T-cell (primary cell): ENCODE measurements around the gene TSR1. TPM values are rescaled to one million over a fixed set of nuclear protein-coding genes. Genes with fewer than 3 reads are reported as not detected.
A peak's percentile ranks its signal among the peaks of the same experiment; 100 is the strongest.

ENCODE experiments used
- ATAC-seq, 4 experiments: fragments of 200-7000 bp in 3 of 4; fragments of 150-1000 bp in 1 of 4; cut with Tn5 transposase; replicated peaks in 1 of 4; 1 replicate in 3 of 4; 2 replicates in 1 of 4; pipeline ENCODE4 v1.10.0; 2021; ENCODE audit warnings: moderate library complexity in 3 of 4, mild to moderate bottlenecking in 2 of 4, moderate number of reproducible peaks in 1 of 4
- CTCF ChIA-PET, 2 donors: fragments of 300-600 bp; sonication (Branson Sonifier 250); formaldehyde crosslinking; loops; one replicate each; lab custom pipeline; 2022; ENCODE audit warnings: antibody characterized with exemption in 2 of 2; lab: Charles Lee
- POLR2A ChIA-PET, 2 donors: fragments of 300-600 bp; sonication (Branson Sonifier 250); formaldehyde crosslinking; loops; one replicate each; lab custom pipeline; 2022; ENCODE audit warnings: antibody characterized with exemption in 2 of 2; lab: Charles Lee
- DNase-seq, 35 experiments: peaks; one replicate each; pipeline versions ENCODE4 v3.0.0 to v3.0.0-alpha.2; 2013 to 2023
- H3K27ac ChIP-seq: one replicate; pipeline ENCODE4 v1.5.1; 2013; ENCODE audit warnings: low read length
- H3K27me3 ChIP-seq, 2 experiments: replicated peaks in 1 of 2; 1 replicate in 1 of 2; 2 replicates in 1 of 2; pipeline versions ENCODE4 v1.6.1 to v1.7.0; 2013; ENCODE audit warnings: low read length in 1 of 2, mixed read lengths in 1 of 2; ENCODE audit not compliant: control insufficient read depth in 2 of 2, insufficient read depth in 2 of 2; ENCODE audit errors: extremely low read depth in 1 of 2
- H3K36me3 ChIP-seq, 2 donors: 1 replicate in 1 of 2; 2 replicates in 1 of 2; pipeline versions ENCODE4 v1.6.1 to v1.7.0; 2013; ENCODE audit warnings: low read length in 1 of 2; ENCODE audit not compliant: control insufficient read depth in 2 of 2, insufficient read depth in 1 of 2; ENCODE audit errors: extremely low read depth in 1 of 2
- H3K4me1 ChIP-seq, 2 experiments: 1 replicate in 1 of 2; 2 replicates in 1 of 2; pipeline versions ENCODE4 v1.6.1 to v1.7.0; 2013; ENCODE audit warnings: low read length in 2 of 2, mixed read lengths in 1 of 2; ENCODE audit not compliant: insufficient read depth in 2 of 2, control insufficient read depth in 1 of 2; ENCODE audit errors: extremely low read depth in 1 of 2
- H3K4me3 ChIP-seq, 2 donors: 1 replicate in 1 of 2; 2 replicates in 1 of 2; pipeline versions ENCODE4 v1.5.1 to v1.7.0; 2013; ENCODE audit warnings: mild to moderate bottlenecking in 2 of 2, low read length in 1 of 2, moderate library complexity in 1 of 2; ENCODE audit not compliant: control insufficient read depth in 1 of 2; ENCODE audit errors: extremely low read depth in 1 of 2
- H3K9me3 ChIP-seq: 2 replicates; pipeline ENCODE4 v1.7.0; 2013
- H3K27ac Mint-ChIP-seq, 2 donors: one replicate each; pipeline ENCODE4 v1.8.0; 2020 to 2021; ENCODE audit warnings: mild to moderate bottlenecking in 2 of 2, mixed read lengths in 2 of 2
- H3K27me3 Mint-ChIP-seq, 2 donors: one replicate each; pipeline ENCODE4 v1.8.0; 2021 to 2022; ENCODE audit warnings: mixed read lengths in 2 of 2
- H3K36me3 Mint-ChIP-seq: one replicate; pipeline ENCODE4 v1.8.0; 2021; ENCODE audit warnings: mixed read lengths
- H3K4me1 Mint-ChIP-seq, 3 donors: one replicate each; pipeline ENCODE4 v1.8.0; 2020 to 2022; ENCODE audit warnings: mixed read lengths in 3 of 3, mild to moderate bottlenecking in 1 of 3
- H3K4me3 Mint-ChIP-seq, 3 donors: one replicate each; pipeline ENCODE4 v1.8.0; 2020 to 2022; ENCODE audit warnings: mild to moderate bottlenecking in 3 of 3, mixed read lengths in 3 of 3, moderate library complexity in 3 of 3
- H3K9me3 Mint-ChIP-seq, 3 donors: one replicate each; pipeline ENCODE4 v1.8.0; 2020 to 2022; ENCODE audit warnings: mixed read lengths in 3 of 3
- WGBS: methylation state at CpG from one replicate; pipeline ENCODE4 v1.1.5; 2013; ENCODE audit warnings: missing lambda C conversion rate; ENCODE audit not compliant: insufficient coverage; 5-methylcytosine and 5-hydroxymethylcytosine counted together
- total RNA-seq, 35 experiments: library from RNA in 6 of 35; stranded (reverse) in 6 of 35; fragments of 120-200 nt in 1 of 35; gene quantifications; one replicate each; pipeline versions ENCODE4 v1.2.1 to v1.2.4 and lab custom pipeline; 2013 to 2026

TSR1 gene
- total RNA-seq, 5 donors from 2014 or later (not counting 1 experiment from before 2014, with no cell fraction given): 27.8 to 33.7 (median 28.8) TPM

DNA sequence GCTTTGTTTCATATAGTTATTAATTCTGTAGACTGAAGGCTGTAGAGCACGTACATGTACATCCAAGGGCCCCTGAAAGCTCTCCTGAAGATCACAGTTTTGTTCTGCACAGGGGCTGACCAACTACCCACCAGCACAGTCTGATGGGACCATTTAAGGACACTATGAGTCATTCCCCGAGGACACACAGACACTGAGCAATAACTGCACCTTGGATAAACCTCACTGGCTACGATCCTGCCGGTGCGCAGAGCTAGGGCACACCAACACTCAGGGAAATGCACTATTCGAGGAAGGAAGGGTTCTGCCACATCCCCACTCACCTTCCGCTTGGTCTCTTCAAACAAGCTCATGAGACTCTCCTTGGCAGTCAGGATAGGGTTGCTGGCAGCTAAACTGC is 53.0 kb downstream of the TSR1 start:
- peak overlapping the region in 1 of 2 donors; percentile 52 for H3K27ac Mint-ChIP-seq
- POLR2A ChIA-PET: interaction anchor here in 1 of 2 donors (0.6 kb wide), 1 partner anchor 12 kb away, joined by 3 read pairs; no protein-coding TSS in a partner anchor

DNA sequence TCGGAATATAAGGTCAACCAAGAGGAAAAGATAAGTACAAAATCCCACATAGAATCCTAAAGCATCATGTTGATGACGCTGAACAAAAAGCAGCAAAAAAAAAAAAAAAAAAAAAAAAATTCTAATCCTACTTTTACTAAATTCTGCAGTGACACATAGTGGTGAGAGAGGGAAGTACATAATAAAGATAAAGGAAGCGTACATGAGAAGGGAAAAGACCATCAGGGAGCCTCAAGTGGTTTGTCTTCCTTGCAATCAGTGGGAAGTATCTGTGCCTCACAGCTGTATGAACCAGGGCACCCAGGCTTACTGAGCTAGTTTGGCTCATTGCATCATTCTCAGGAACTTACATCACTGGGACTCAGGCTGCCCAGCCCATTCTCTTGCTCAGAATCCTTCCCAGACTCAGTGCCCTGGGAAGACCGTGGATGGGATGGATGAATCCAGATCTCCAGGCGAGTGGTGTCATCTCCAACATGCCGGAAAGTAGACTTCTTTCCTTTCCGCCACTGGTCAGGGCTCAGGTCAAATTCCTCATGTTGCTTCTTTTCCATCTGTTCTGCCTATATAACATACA is 53.9 kb downstream of the TSR1 start:
- Mint-ChIP-seq H3K4me1 (peaks cover 26 to 32% (median 30%) of the 10 kb centered on the region in 3 donors), H3K9me3 (no peaks in the 10 kb centered on the region), H3K27me3 (no peaks in the 10 kb centered on the region), H3K36me3 (peaks cover 57% of the 10 kb centered on the region), H3K4me3 (no peak overlapping the region), H3K27ac (peak overlapping the region; percentile 34 to 44)
- peaks cover 12 to 14% of the 10 kb centered on the region in 2 experiments for H3K4me1 ChIP-seq
- no peaks in the 10 kb centered on the region for H3K27me3 ChIP-seq
- ChIA-PET CTCF (interaction anchor here (0.6 to 2.9 kb wide), 7 partner anchors 15 to 228 kb away, joined by 3 to 32 read pairs (median 4); partner anchors contain the start of gene HIC1 (in 1 of the 2)), POLR2A (no interaction called here)
- no peak overlapping the region for H3K27ac ChIP-seq
- ATAC-seq (peak in 2 of 4 experiments; percentile 48 to 54), DNase-seq (peak in 1 of 35 experiments; percentile 80)
- H3K4me3 ChIP-seq: no peak overlapping the region
- 87% methylated on average over 4 of the region's 7 CpGs for WGBS
- no peaks in the 10 kb centered on the region for H3K9me3 ChIP-seq
- H3K36me3 ChIP-seq: peaks cover 6 to 64% of the 10 kb centered on the region in 2 donors

More for the DNA sequence above, 53.0 kb downstream of the TSR1 start:
- no peaks in the 10 kb centered on the region for H3K9me3 Mint-ChIP-seq
- Histone ChIP-seq H3K27ac (no peak overlapping the region), H3K4me1 (peaks cover 12 to 14% of the 10 kb centered on the region in 2 experiments), H3K36me3 (peaks cover 6 to 72% of the 10 kb centered on the region in 2 donors), H3K4me3 (no peak overlapping the region), H3K27me3 (no peaks in the 10 kb centered on the region), H3K9me3 (no peaks in the 10 kb centered on the region)
- ATAC-seq (no peak), DNase-seq (no peak)
- 89% methylated on average over 7 of the region's 7 CpGs for WGBS
- peaks cover 25 to 32% (median 29%) of the 10 kb centered on the region in 3 donors for H3K4me1 Mint-ChIP-seq
- no peaks in the 10 kb centered on the region for H3K27me3 Mint-ChIP-seq
- peaks cover 65% of the 10 kb centered on the region for H3K36me3 Mint-ChIP-seq
- H3K4me3 Mint-ChIP-seq: no peak overlapping the region
- CTCF ChIA-PET: interaction anchor here (0.6 to 2.9 kb wide), 8 partner anchors 14 to 254 kb away, joined by 3 to 32 read pairs (median 4); partner anchors contain the start of gene HIC1 (in 1 of the 2)

DNA sequence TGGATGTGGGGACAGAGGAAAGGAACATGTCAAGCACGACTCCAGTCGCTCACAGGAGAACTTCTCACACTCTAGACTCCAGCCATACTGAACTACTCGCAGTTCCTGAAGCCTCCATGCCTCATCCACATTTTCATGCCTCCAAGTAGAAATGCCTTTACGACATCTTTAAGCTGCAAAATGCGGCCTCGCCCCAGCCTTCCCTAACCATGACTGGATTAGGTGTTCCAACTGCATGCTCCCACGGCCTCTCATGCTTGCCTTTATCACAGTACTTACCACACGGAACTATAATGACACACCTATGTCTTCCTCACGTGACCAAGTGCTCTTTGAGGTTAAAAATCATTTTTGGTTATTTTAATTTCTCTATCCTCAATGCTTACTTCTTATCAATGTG is 56.5 kb downstream of the TSR1 start:
- ATAC-seq (no peak), DNase-seq (no peak)
- POLR2A ChIA-PET: interaction anchor here (0.6 kb wide), 2 partner anchors 26 to 225 kb away, joined by 3 read pairs; no protein-coding TSS in a partner anchor
- Mint-ChIP-seq H3K9me3 (no peaks in the 10 kb centered on the region), H3K4me1 (peaks cover 47 to 54% (median 52%) of the 10 kb centered on the region in 3 donors), H3K27me3 (no peaks in the 10 kb centered on the region), H3K4me3 (peak overlapping the region in 1 of 3 donors; percentile 31), H3K36me3 (peaks cover 56% of the 10 kb centered on the region), H3K27ac (peak overlapping the region; percentile 43 to 58)
- Histone ChIP-seq H3K27ac (no peak overlapping the region), H3K9me3 (no peaks in the 10 kb centered on the region), H3K36me3 (peaks cover 6 to 56% of the 10 kb centered on the region in 2 donors), H3K27me3 (no peaks in the 10 kb centered on the region), H3K4me3 (no peak overlapping the region), H3K4me1 (peaks cover 25 to 33% of the 10 kb centered on the region in 2 experiments)
- WGBS: 93% methylated on average over 6 of the region's 9 CpGs
- CTCF ChIA-PET: interaction anchor here (0.5 to 1.3 kb wide), 5 partner anchors 10 to 235 kb away, joined by 3 to 4 read pairs (median 4); no protein-coding TSS in a partner anchor

DNA sequence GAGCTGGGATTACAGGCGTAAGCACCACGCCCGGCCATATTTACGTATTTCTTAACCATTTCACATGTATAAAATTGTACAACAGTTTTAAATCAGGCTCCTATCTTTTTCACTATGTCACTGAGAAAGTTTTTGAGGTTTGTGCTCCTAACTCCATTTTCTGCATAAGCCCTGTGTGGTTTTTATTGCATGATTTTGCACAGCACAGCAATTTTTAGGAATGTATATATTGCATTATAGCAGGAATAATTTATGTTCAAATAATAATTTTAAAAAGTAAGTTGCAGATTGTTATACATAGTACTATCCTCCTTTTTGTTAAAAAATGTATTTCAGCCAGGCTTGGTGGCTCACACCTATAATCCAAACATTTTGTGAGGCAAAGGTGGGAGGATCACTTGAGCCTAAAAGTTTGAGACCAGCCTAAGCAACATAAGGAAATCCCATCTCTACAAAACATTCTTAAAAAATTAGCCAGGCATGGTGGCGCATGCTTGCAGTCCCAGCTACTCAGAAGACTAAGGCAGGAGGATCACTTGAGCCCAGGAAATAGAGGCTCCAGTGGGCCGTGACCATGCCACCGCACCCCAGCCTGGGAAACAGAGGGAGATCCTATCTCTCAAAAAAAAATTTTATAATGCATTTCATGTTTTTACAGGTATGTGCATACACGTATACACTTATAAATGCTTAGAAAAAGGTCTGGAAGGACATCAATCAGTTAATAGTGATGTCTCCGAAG is 58.7 kb downstream of the TSR1 start:
- Mint-ChIP-seq H3K4me3 (no peak overlapping the region), H3K27ac (no peak overlapping the region), H3K9me3 (no peaks in the 10 kb centered on the region), H3K36me3 (peaks cover 50% of the 10 kb centered on the region), H3K27me3 (no peaks in the 10 kb centered on the region), H3K4me1 (peaks cover 55 to 62% (median 57%) of the 10 kb centered on the region in 3 donors)
- WGBS: no CpG with 5 or more reads among the region's 9 CpGs
- no peak overlapping the region for H3K27ac ChIP-seq
- no peak overlapping the region for H3K4me3 ChIP-seq
- ChIA-PET POLR2A (no interaction called here), CTCF (no interaction called here)
- H3K27me3 ChIP-seq: no peaks in the 10 kb centered on the region
- peaks cover 31 to 37% of the 10 kb centered on the region in 2 experiments for H3K4me1 ChIP-seq
- no peaks in the 10 kb centered on the region for H3K9me3 ChIP-seq
- DNase-seq: no peak
- no peak for ATAC-seq
- H3K36me3 ChIP-seq: peaks cover 6 to 54% of the 10 kb centered on the region in 2 donors

GRCh38 chr17:2275722-2276121 is 60.5 kb downstream of the TSR1 start:
- peak overlapping the region in 2 of 3 donors; percentile 39 to 51 for H3K4me3 Mint-ChIP-seq
- ChIA-PET POLR2A (no interaction called here), CTCF (interaction anchor here in 1 of 2 donors (1.7 kb wide), 1 partner anchor 31 kb away, joined by 3 read pairs; no protein-coding TSS in a partner anchor)
- no CpG with 5 or more reads among the region's 1 CpG for WGBS
- peak overlapping the region; percentile 71 to 81 for H3K27ac Mint-ChIP-seq
- H3K36me3 ChIP-seq: peaks cover 3 to 36% of the 10 kb centered on the region in 2 donors
- H3K4me1 ChIP-seq: peaks cover 40 to 49% of the 10 kb centered on the region in 2 experiments
- no peak overlapping the region for H3K27ac ChIP-seq
- no peaks in the 10 kb centered on the region for H3K9me3 Mint-ChIP-seq
- ATAC-seq: peak in 3 of 4 experiments; percentile 68 to 87 (median 73)
- H3K36me3 Mint-ChIP-seq: peaks cover 42% of the 10 kb centered on the region
- H3K4me1 Mint-ChIP-seq: peaks cover 54 to 59% (median 54%) of the 10 kb centered on the region in 3 donors
- no peaks in the 10 kb centered on the region for H3K9me3 ChIP-seq
- DNase-seq: peak in 1 of 35 experiments; percentile 45
- H3K27me3 Mint-ChIP-seq: no peaks in the 10 kb centered on the region
- no peak overlapping the region for H3K4me3 ChIP-seq
- no peaks in the 10 kb centered on the region for H3K27me3 ChIP-seq

- H3K27me3 ChIP-seq: no peaks in the 10 kb centered on the region
- POLR2A ChIA-PET: no interaction called here
- WGBS: no CpG with 5 or more reads among the region's 2 CpGs
- no peaks in the 10 kb centered on the region for H3K9me3 Mint-ChIP-seq
- no peak overlapping the region for H3K4me3 Mint-ChIP-seq
- DNase-seq (no peak), ATAC-seq (no peak)
- H3K9me3 ChIP-seq: no peaks in the 10 kb centered on the region
- H3K36me3 ChIP-seq: peaks cover 3 to 35% of the 10 kb centered on the region in 2 donors
- no peak overlapping the region for H3K4me3 ChIP-seq
- peaks cover 60 to 63% (median 61%) of the 10 kb centered on the region in 3 donors for H3K4me1 Mint-ChIP-seq
- no peaks in the 10 kb centered on the region for H3K27me3 Mint-ChIP-seq
- H3K27ac Mint-ChIP-seq: peak overlapping the region; percentile 5 to 30
- H3K36me3 Mint-ChIP-seq: peaks cover 40% of the 10 kb centered on the region
- CTCF ChIA-PET: interaction anchor here in 1 of 2 donors (1.7 kb wide), 1 partner anchor 29 kb away, joined by 3 read pairs; no protein-coding TSS in a partner anchor
- H3K27ac ChIP-seq: no peak overlapping the region
- peaks cover 44 to 52% of the 10 kb centered on the region in 2 experiments for H3K4me1 ChIP-seq
Measured at GRCh38 chr17:2274414-2274813, 61.8 kb downstream of the TSR1 start.
